ENCODE data around the gene MAPRE2. TPM values are rescaled to one million over a fixed set of nuclear protein-coding genes. Genes with fewer than 3 reads are reported as not detected.

The MAPRE2 gene
- total RNA-seq, 1 experiment from 2014 or later, result 2.8 TPM

- Histone ChIP-seq H3K27me3 (ENCODE audit: low read length) (no peaks in the 10 kb centered on the region), H3F3A (ENCODE audit: low read length, unreplicated experiment) (no peaks in the 10 kb centered on the region), H3K9me2 (replicated peaks; ENCODE audit: low read length) (no peaks in the 10 kb centered on the region), H3K27ac (ENCODE audit: low read length) (no peak overlapping the region), H3K4me2 (ENCODE audit: low read length) (no peak overlapping the region), H4K20me1 (ENCODE audit: low read length) (no peaks in the 10 kb centered on the region), H3K4me3 (ENCODE audit: low read length) (no peak overlapping the region), H3K79me2 (ENCODE audit: low read length) (no peaks in the 10 kb centered on the region), H2AFZ (ENCODE audit: low read length) (no peak overlapping the region), H3K9ac (ENCODE audit: low read length) (no peak overlapping the region), H3K36me3 (ENCODE audit: low read depth, low read length) (no peaks in the 10 kb centered on the region), H3K4me1 (ENCODE audit: insufficient read depth, low read length) (no peaks in the 10 kb centered on the region), H3K9me3 (ENCODE audit: low read length) (no peaks in the 10 kb centered on the region)
- DNase-seq, result no peak
- CTCF ChIA-PET, result no interaction called here
- POLR2A ChIA-PET (ENCODE audit: unreplicated experiment), result no interaction called here
- no peak for ATAC-seq
- intact Hi-C loops (cut with micrococcal nuclease), result no loop called here
- BruUV-seq (replicated peaks), result no TSS peak
- TF ChIP-seq EZH2 (IDR thresholded peaks at IDR 0.05; ENCODE audit: low read length, unreplicated experiment) (no peak), EZH2phosphoT487 (IDR thresholded peaks at IDR 0.05; ENCODE audit: borderline replicate concordance, low read length) (no peak)
- TF ChIP-seq, protein P1, sequence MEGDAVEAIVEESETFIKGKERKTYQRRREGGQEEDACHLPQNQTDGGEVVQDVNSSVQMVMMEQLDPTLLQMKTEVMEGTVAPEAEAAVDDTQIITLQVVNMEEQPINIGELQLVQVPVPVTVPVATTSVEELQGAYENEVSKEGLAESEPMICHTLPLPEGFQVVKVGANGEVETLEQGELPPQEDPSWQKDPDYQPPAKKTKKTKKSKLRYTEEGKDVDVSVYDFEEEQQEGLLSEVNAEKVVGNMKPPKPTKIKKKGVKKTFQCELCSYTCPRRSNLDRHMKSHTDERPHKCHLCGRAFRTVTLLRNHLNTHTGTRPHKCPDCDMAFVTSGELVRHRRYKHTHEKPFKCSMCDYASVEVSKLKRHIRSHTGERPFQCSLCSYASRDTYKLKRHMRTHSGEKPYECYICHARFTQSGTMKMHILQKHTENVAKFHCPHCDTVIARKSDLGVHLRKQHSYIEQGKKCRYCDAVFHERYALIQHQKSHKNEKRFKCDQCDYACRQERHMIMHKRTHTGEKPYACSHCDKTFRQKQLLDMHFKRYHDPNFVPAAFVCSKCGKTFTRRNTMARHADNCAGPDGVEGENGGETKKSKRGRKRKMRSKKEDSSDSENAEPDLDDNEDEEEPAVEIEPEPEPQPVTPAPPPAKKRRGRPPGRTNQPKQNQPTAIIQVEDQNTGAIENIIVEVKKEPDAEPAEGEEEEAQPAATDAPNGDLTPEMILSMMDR (conservative IDR thresholded peaks at IDR 0.05; ENCODE audit: low read depth, low read length), result no peak
Measured at GRCh38 chr18:35010156-35010555, 31.1 kb upstream of the MAPRE2 start.

- no peaks in the 10 kb centered on the region for H3F3A ChIP-seq (ENCODE audit: low read length, unreplicated experiment)
- CTCF ChIA-PET, result no interaction called here
- no peaks in the 10 kb centered on the region for H3K36me3 ChIP-seq (ENCODE audit: low read depth, low read length)
Measured at GRCh38 chr18:35010993-35011392, 30.2 kb upstream of the MAPRE2 start.

GRCh38 chr18:35019933-35020332, 21.3 kb upstream of the MAPRE2 start:
- ATAC-seq (no peak), DNase-seq (no peak)
- 0 out of 2 replicates have a peak, but pooled peaks cover 4% of the 10 kb centered on the region for H3K27me3 ChIP-seq (ENCODE audit: low read length)
- H3K79me2 ChIP-seq (ENCODE audit: low read length), result no peaks in the 10 kb centered on the region
- no peaks in the 10 kb centered on the region for H3K9me2 ChIP-seq (replicated peaks; ENCODE audit: low read length)
- H3K27ac ChIP-seq (ENCODE audit: low read length), result no peak overlapping the region
- TF ChIP-seq EZH2phosphoT487 (IDR thresholded peaks at IDR 0.05; ENCODE audit: borderline replicate concordance, low read length) (no peak), EZH2 (IDR thresholded peaks at IDR 0.05; ENCODE audit: low read length, unreplicated experiment) (no peak)
- TF ChIP-seq, protein P1 (conservative IDR thresholded peaks at IDR 0.05; ENCODE audit: low read depth, low read length), result no peak
- no peaks in the 10 kb centered on the region for H4K20me1 ChIP-seq (ENCODE audit: low read length)
- ChIA-PET POLR2A (ENCODE audit: unreplicated experiment) (interaction anchor here (0.6 kb wide), 1 partner anchor 67 kb away, joined by 3 read pairs; no protein-coding TSS in a partner anchor), CTCF (no interaction called here)
- no peak overlapping the region for H3K9ac ChIP-seq (ENCODE audit: low read length)
- no peaks in the 10 kb centered on the region for H3K4me1 ChIP-seq (ENCODE audit: insufficient read depth, low read length)
- H3K36me3 ChIP-seq (ENCODE audit: low read depth, low read length), result no peaks in the 10 kb centered on the region
- no peak overlapping the region for H3K4me2 ChIP-seq (ENCODE audit: low read length)
- H2AFZ ChIP-seq (ENCODE audit: low read length), result no peak overlapping the region
- H3K4me3 ChIP-seq (ENCODE audit: low read length), result no peak overlapping the region
- intact Hi-C loops (cut with micrococcal nuclease), result no loop called here
- H3K9me3 ChIP-seq (ENCODE audit: low read length), result no peaks in the 10 kb centered on the region
- no TSS peak for BruUV-seq (replicated peaks)
- no peaks in the 10 kb centered on the region for H3F3A ChIP-seq (ENCODE audit: low read length, unreplicated experiment)

More at GRCh38 chr18:35010993-35011392, 30.2 kb upstream of the MAPRE2 start:
- Histone ChIP-seq H2AFZ (ENCODE audit: low read length) (no peak overlapping the region), H3K9ac (ENCODE audit: low read length) (no peak overlapping the region), H3K27ac (ENCODE audit: low read length) (no peak overlapping the region), H3K4me1 (ENCODE audit: insufficient read depth, low read length) (no peaks in the 10 kb centered on the region), H3K27me3 (ENCODE audit: low read length) (no peaks in the 10 kb centered on the region), H3K9me3 (ENCODE audit: low read length) (no peaks in the 10 kb centered on the region), H3K9me2 (replicated peaks; ENCODE audit: low read length) (no peaks in the 10 kb centered on the region), H3K4me3 (ENCODE audit: low read length) (no peak overlapping the region), H3K79me2 (ENCODE audit: low read length) (no peaks in the 10 kb centered on the region), H3K4me2 (ENCODE audit: low read length) (no peak overlapping the region), H4K20me1 (ENCODE audit: low read length) (no peaks in the 10 kb centered on the region)
- TF ChIP-seq, protein P1 (conservative IDR thresholded peaks at IDR 0.05; ENCODE audit: low read depth, low read length), result no peak
- TF ChIP-seq EZH2 (IDR thresholded peaks at IDR 0.05; ENCODE audit: low read length, unreplicated experiment) (no peak), EZH2phosphoT487 (IDR thresholded peaks at IDR 0.05; ENCODE audit: borderline replicate concordance, low read length) (no peak)
- POLR2A ChIA-PET (ENCODE audit: unreplicated experiment), result no interaction called here
- no TSS peak for BruUV-seq (replicated peaks)
- DNase-seq, result no peak
- ATAC-seq, result no peak
- intact Hi-C loops (cut with micrococcal nuclease), result no loop called here
